ENCODE measurements around the gene SLC7A1.

GRCh38 chr13:29479716-29480492 is 115.6 kb downstream of the SLC7A1 start:
- TF ChIP-seq EZH2 (IDR thresholded peaks at IDR 0.05; ENCODE audit: low read length, missing control alignments) (no peak), CTCF (conservative IDR thresholded peaks at IDR 0.05 in 1 of 2, IDR thresholded peaks at IDR 0.05 in 1 of 2; ENCODE audit: low read depth in 1 of 2, low read length in 2 of 2) (no peak)

Measured in fibroblast of lung (primary cell).